Pancreas (tissue), 10 donors: ENCODE data around the gene SDK1. TPM values are rescaled to one million over a fixed set of nuclear protein-coding genes. Genes with fewer than 3 reads are reported as not detected.

Experiments
- ATAC-seq, 4 donors: fragments of 200-7000 bp; cut with Tn5 transposase; one replicate each; pipeline versions ENCODE4 v1.8.0 to v1.9.1; 2020; ENCODE audit warnings: mild to moderate bottlenecking in 4 of 4, moderate library complexity in 4 of 4
- DNase-seq, 6 donors: peaks; one replicate each; pipeline ENCODE4 v3.0.0-alpha.2; 2020
- FAIRE-seq: peaks from 2 replicates; lab custom pipeline; 2012; peaks lifted over from hg19 to GRCh38; lab: Jason Lieb, UNC
- H3K27ac ChIP-seq, 4 donors: fragments of 200-600 bp; sonication (generic); 1 replicate in 3 of 4; 2 replicates in 1 of 4; pipeline versions ENCODE4 v1.5.0 to v1.8.0; 2020
- H3K27me3 ChIP-seq, 4 donors: fragments of 200-600 bp; one replicate each; pipeline ENCODE4 v1.8.0; 2021
- H3K36me3 ChIP-seq, 3 donors: fragments of 200-600 bp; sonication (generic) in 1 of 3; one replicate each; pipeline versions ENCODE4 v1.5.0 to v1.8.0; 2020 to 2021
- H3K4me1 ChIP-seq, 3 donors: fragments of 200-600 bp; one replicate each; pipeline ENCODE4 v1.8.0; 2021
- H3K4me3 ChIP-seq, 4 donors: fragments of 200-600 bp; sonication (generic) in 2 of 4; one replicate each; pipeline versions ENCODE4 v1.5.0 to v1.8.0; 2020 to 2021
- H3K9me3 ChIP-seq, 4 donors: fragments of 200-600 bp; one replicate each; pipeline ENCODE4 v1.8.0; 2021
- WGBS, 2 donors: extraction: QIAGEN DNeasy Blood & Tissue Kit; methylation state at CpG; one replicate each; pipeline ENCODE4 v1.1.7; 2013; 5-methylcytosine and 5-hydroxymethylcytosine counted together
- intact Hi-C, 3 donors: fragments of 100-400 bp; cut with DNase I; formaldehyde crosslinking; loops; one replicate each; pipeline versions ENCODE4 v1.11.1 to v1.14.2; 2022
- polyA plus RNA-seq, 2 donors: library from polyadenylated mRNA; stranded (reverse); fragments of 200-250 nt; gene quantifications; one replicate each; pipeline ENCODE4 v1.2.3, GENCODE V29; 2013
- total RNA-seq, 6 donors: library from RNA; stranded (reverse); fragmentation: NEBNext Ultra II Directional in 4 of 6; extraction: Animal tissue kit (Norgen Biotek cat#: 25700) in 4 of 6; gene quantifications; one replicate each; pipeline versions ENCODE4 v1.2.1 to v1.2.4, GENCODE V29; 2021 to 2023
- TF ChIP-seq, protein P1 (sequence below), 4 donors: fragments of 200-600 bp; sonication (generic) in 3 of 4; IDR thresholded peaks; one replicate each; pipeline versions ENCODE4 v1.5.0 to v1.8.0; 2021; ENCODE audit warnings: antibody characterized with exemption in 4 of 4
- donor health status: healthy with polysubstance abuse.
- donor health status: DM: no; HTN: no; CAD: no; lungs with moderate emphysema.
- donor health status: DM: no; HTN: no; CAD: no.
- donor health status: control.
- donor health status: control.
- donor health status: Bipolar disorder and iron deficiency.
- donor health status: DM: yes; HTN: yes; CAD: no.
- donor health status: DM: no; HTN: no; CAD: no.
- donor health status: DM: no; HTN: no; CAD: no.
- donor health status: DM: yes; HTN: yes; CAD: no.

The SDK1 gene
- total and polyA plus RNA-seq, 8 donors, result 10.8 to 30.8 (median 19.8) TPM

DNA sequence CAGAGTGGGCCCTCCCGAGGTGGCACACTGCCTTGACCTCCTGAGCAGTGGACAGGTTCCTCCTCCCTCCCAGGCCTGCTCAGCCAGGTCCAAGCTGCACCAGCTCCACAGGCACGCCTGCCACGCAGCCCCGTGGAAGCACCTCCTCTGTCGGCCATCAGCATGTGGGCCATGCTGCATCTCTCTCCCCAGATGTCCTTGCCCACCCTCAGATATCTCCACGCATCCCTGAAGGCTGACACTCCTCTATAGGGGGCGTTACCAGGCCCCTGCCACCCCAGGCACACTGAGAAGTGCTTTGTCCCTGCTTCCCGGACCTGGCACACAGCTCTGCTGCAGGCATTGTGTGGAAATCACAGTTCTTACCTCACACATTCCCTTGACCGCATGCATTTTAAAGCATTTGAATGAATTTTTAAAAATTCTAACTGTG lies 598.5 kb downstream of the SDK1 start:
- Histone ChIP-seq H3K4me3 (no peak overlapping the region), H3K36me3 (no peaks in the 10 kb centered on the region), H3K4me1 (no peaks in the 10 kb centered on the region), H3K27me3 (no peaks in the 10 kb centered on the region), H3K9me3 (no peaks in the 10 kb centered on the region), H3K27ac (no peak overlapping the region)
- WGBS, 2 donors, result 76 to 87% methylated on average over 6 to 9 of the region's 9 CpGs
- FAIRE-seq, result no peak
- DNase-seq, result no peak
- no peak for ATAC-seq
- intact Hi-C loops, result loop anchor here in 1 of 3 donors (10.0 kb wide), 1 partner anchor 595 kb away; the partner anchor contains the start of gene SDK1
- TF ChIP-seq, protein P1, sequence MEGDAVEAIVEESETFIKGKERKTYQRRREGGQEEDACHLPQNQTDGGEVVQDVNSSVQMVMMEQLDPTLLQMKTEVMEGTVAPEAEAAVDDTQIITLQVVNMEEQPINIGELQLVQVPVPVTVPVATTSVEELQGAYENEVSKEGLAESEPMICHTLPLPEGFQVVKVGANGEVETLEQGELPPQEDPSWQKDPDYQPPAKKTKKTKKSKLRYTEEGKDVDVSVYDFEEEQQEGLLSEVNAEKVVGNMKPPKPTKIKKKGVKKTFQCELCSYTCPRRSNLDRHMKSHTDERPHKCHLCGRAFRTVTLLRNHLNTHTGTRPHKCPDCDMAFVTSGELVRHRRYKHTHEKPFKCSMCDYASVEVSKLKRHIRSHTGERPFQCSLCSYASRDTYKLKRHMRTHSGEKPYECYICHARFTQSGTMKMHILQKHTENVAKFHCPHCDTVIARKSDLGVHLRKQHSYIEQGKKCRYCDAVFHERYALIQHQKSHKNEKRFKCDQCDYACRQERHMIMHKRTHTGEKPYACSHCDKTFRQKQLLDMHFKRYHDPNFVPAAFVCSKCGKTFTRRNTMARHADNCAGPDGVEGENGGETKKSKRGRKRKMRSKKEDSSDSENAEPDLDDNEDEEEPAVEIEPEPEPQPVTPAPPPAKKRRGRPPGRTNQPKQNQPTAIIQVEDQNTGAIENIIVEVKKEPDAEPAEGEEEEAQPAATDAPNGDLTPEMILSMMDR (IDR thresholded peaks at IDR 0.05), result no peak

DNA sequence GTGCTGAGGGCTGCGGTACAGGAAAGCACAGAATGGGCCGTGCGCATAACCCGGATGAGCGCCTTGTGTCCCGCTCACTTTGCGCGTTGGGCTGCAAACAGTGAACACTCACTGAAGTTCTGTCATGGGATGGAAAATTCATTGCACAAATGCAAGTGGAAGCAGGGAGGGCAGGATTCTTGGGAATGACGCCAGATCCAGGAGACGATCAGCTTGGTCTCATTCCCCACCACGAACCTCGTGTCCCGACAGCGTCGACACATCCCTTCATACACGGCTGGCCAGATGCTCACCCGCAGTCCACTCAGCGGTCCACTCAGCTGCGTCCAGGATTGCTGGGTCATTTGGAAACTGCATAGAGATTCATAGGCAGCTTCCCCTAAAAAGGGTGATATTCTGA lies 607.1 kb downstream of the SDK1 start:
- no peak for FAIRE-seq
- Histone ChIP-seq H3K36me3 (no peaks in the 10 kb centered on the region), H3K4me1 (no peaks in the 10 kb centered on the region), H3K9me3 (no peaks in the 10 kb centered on the region), H3K4me3 (no peak overlapping the region), H3K27ac (no peak overlapping the region), H3K27me3 (no peaks in the 10 kb centered on the region)
- no peak for DNase-seq
- TF ChIP-seq, protein P1 (IDR thresholded peaks at IDR 0.05), result no peak
- no peak for ATAC-seq
- intact Hi-C loops, result no loop called here
- WGBS, 2 donors, result 93 to 97% methylated on average over 19 of the region's 19 CpGs

DNA sequence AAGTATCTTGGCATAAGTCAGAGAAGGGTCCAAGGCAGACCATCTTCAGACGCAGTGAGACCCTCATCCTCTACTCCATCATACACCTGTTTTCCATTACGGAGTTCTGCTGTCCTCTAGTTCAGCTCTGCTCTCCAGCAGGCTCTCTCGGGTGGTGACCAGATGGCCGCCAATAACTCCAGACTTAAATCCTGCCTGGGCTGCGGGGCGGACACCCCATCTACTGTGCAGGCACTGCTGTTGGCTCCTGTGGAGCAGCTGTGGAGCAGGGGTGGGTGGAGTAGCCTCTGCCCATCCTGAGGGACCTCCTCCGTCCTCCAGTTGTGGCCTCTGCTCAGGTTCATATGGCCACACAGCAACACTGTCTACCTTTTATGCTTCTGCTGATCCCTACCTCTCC lies 608.1 kb downstream of the SDK1 start:
- H3K4me1 ChIP-seq, result no peaks in the 10 kb centered on the region
- TF ChIP-seq, protein P1 (IDR thresholded peaks at IDR 0.05), result no peak
- H3K27ac ChIP-seq, result no peak overlapping the region
- intact Hi-C loops, result no loop called here
- no peaks in the 10 kb centered on the region for H3K9me3 ChIP-seq
- 96 to 98% methylated on average over 7 of the region's 7 CpGs for WGBS, 2 donors
- H3K4me3 ChIP-seq, result no peak overlapping the region
- no peaks in the 10 kb centered on the region for H3K27me3 ChIP-seq
- no peaks in the 10 kb centered on the region for H3K36me3 ChIP-seq
- FAIRE-seq (no peak), DNase-seq (no peak), ATAC-seq (no peak)

DNA sequence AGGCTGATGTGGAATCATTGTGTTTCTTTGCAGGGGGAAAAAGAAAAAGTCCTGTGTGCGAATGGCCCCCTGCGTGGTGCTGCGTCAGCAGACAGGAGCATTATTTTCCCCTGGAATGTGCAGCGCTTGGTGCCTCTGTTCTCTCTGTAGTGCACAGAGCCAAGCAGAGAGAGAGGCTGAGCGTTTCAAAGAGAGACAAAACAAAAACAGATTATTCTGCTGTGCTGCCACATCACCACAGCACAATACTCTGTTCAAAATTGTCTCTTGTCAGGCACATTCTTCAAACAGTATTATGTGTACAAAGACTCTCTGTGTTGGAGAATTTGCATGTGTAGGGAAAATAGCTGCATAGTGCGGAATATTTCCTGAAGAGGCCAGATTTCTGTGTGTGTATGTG lies 609.0 kb downstream of the SDK1 start:
- TF ChIP-seq, protein P1 (IDR thresholded peaks at IDR 0.05), result no peak
- FAIRE-seq (no peak), ATAC-seq (no peak), DNase-seq (no peak)
- H3K4me3 ChIP-seq, result no peak overlapping the region
- no peaks in the 10 kb centered on the region for H3K4me1 ChIP-seq
- intact Hi-C loops, result no loop called here
- no peaks in the 10 kb centered on the region for H3K9me3 ChIP-seq
- no peaks in the 10 kb centered on the region for H3K36me3 ChIP-seq
- H3K27me3 ChIP-seq, result no peaks in the 10 kb centered on the region
- WGBS, 2 donors, result 94 to 97% methylated on average over 6 of the region's 6 CpGs
- no peak overlapping the region for H3K27ac ChIP-seq

DNA sequence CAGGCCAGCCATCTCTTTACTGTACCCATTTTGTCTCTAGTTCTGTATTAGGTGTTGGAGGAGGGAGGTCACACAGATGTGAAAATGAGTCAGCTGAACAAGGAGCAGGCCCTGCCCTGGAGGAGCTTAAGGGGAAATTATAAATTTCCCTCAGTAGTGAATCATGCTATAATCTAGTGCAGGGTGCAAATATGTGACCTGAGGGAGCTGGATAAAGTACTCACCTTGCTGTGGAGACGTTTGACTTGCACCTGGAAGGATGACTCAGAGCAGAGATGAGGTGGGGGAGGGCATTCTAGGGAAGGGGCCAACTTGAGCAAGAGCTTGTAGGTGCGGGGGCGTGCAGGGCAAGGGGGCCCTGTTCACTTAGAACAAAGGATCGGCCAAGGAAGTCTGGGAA lies 610.6 kb downstream of the SDK1 start:
- TF ChIP-seq, protein P1 (IDR thresholded peaks at IDR 0.05), result no peak

More for the DNA sequence above, 610.6 kb downstream of the SDK1 start:
- DNase-seq, result no peak
- Histone ChIP-seq H3K4me1 (peaks cover 0 to 4% (median 0%) of the 10 kb centered on the region in 3 donors), H3K9me3 (no peaks in the 10 kb centered on the region), H3K4me3 (no peak overlapping the region), H3K27ac (no peak overlapping the region), H3K36me3 (no peaks in the 10 kb centered on the region), H3K27me3 (no peaks in the 10 kb centered on the region)
- intact Hi-C loops, result no loop called here
- ATAC-seq, result no peak
- WGBS, 2 donors, result 82 to 83% methylated on average over 4 of the region's 4 CpGs
- no peak for FAIRE-seq
